GM21447 (cell line): ENCODE results near the gene NEUROG3.
"Not testable (repeated sequence)": the region's sequence is repeated elsewhere in the genome, so short reads cannot be mapped to it uniquely, and the experiment has no call there.

ENCODE experiments used
- ATAC-seq: cut with Tn5 transposase; IDR thresholded peaks from one replicate; pipeline ENCODE4 v1.9.1; 2021; ENCODE audit not compliant: unreplicated experiment

The NEUROG3 gene

DNA sequence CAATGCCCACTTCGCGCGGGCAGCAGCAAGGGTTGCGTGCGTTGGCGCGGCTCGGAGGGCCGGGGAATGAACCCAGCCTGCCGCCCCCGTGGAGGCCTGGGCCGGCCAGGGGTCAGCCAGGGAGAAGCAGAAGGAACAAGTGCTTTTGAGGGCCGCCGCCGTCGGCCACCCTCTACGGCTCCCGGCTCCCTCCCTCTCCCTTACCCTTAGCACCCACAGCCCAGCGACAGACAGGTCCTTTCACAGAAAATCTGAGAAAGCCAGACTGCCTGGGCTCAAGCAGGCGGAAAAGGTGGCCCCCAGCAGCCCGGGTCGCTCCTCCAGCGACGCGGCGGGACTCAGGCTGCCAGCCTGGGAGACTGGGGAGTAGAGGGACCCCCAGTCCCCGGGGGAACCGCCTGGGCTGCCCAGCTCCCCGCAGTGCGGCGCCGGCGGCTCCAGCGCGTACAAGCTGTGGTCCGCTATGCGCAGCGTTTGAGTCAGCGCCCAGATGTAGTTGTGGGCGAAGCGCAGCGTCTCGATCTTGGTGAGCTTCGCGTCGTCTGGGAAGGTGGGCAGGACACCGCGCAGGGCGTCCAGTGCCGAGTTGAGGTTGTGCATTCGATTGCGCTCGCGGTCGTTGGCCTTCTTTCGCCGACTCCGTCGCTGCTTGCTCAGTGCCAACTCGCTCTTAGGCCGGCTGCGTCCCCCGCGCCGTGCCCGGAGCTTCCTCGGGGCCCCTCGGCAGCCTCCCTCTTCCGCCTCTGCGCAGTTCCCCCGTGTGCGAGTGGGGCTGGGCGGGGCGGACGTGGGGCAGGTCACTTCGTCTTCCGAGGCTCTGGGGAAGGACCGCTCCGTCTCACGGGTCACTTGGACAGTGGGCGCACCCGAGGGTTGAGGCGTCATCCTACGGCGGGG is 815 bp downstream of the NEUROG3 start:
- no peak for ATAC-seq

DNA sequence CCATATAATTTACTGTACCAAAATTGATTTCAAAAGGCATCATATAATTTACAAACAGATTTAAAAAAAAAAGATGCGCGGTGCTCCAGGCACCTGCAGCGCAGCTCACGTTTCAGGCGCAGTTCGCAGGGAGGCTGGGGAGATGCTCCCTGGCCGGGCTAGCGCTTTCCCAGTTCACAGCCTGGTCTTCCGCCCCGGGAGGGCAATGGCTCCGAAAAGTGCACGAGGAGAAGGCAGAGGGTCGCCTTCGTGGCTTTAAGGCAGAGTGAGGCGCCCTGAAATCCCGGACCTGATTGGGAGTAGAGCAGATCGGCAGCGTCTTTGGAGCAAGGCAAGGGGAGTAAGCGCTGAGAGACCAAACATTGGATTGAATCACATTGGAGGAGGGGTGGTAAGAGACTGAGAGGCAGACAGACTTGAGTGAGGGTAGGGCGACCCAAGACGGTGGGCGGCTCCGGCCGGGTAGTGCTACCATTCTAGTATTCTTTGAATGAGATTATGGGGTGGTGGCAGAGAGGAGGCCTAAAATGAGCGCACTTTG is 1.5 kb downstream of the NEUROG3 start:
- no peak for ATAC-seq

DNA sequence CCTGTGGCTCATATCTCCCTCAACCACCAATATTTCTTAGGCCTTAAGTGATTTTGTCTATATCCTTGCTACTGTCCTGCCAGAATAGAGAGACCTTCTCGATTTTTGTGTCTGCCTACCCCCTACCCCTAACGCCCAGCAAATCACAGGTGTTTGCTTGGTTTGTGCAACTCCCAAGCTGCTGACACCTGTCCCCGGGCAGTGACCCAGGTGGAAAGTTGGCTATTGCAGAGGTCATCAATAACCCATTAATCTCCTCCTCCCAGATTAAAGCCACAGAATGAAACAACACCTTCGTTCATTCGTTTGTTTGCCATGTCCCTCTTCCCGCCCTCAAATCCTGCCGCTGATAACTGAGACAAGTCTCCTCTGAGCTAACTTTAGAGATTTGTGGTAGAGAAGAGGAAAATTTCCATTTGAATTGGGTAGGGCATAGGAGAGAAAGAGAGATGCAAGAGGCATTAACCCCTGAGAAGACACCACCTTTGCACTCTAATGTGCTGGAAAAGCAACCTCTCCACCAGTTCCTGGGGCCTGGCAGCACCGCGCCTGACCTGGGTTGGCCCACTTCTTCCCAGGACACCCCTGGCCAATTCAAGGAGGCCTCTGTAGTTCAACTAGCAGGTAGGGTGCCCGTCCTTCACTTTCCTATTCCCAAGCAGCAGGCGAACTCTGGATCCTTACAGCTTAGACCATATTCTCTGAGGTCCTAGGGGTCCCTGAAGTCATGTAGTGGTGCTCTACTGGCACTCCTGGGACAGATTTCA is 3.0 kb downstream of the NEUROG3 start:
- no peak for ATAC-seq

DNA sequence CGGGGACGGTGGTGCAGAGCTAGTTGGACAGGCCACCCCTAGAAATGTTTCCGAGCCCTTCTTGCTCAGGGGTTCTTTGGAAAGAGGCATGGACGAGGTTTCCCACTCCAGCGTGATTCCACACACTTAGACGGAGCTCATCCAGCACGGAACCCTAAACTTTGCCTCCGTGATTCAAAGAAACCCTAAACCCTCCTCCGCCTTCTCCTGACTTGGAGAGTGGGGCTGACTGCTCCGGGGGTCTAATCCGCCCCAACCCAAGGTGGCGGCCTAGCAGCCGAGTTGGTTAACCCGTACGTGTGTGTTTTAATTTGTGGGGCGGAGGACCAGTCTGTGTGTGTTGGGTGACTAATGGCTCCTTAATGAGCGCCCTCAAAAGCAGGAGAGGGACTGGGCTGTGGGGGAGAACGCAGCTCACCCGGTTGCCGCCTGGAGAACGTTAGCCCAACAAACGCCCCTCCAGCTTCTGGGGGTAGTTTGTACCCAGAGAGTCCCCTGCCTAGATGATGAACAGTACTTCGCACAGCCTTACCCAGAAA is 3.8 kb downstream of the NEUROG3 start:
- ATAC-seq: no peak

DNA sequence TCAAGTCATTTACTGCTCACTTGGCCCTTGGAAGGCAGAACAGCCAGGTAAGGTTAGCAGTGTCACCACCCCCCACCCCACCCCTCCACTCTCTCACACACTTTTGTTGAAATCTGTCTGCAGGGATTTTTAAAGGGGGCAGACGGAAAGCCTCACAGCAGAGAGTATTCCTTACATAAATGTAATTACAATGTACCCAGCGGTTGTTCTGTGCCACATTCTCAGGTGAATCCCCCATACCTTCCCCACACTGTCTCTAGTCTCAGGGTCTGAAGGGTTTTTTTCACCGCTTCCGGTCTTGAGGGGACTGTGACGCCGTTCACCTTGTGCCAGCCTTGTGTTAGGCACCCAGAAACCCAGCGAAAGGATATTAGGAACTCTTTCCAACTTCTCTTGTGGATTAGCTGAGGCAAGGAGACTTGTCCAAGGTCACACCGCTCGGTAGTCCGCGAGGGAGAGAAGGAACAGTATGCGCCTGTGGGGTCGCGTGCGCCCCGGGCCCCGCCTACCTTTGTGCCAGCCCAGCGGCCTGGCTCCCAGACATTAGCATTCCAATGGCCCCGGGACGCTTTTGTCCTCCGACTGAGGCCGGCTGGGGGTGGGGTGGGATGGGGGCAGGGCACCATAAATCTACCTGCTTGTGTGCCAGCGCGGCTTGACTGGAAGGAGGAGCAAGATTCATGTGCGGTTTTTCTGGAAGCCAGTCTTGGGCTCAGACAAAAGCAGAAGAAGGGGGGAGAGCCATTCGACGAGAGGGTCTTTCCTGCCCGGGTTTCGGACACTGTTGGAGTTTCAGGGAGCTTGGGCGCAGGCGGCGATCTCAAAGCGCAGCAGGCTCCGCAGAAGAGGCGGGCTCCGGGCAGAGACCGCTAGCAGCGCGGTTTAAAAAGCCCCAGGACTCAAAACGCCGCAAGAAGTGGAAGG is 4.5 kb downstream of the NEUROG3 start:
- ATAC-seq: no peak

DNA sequence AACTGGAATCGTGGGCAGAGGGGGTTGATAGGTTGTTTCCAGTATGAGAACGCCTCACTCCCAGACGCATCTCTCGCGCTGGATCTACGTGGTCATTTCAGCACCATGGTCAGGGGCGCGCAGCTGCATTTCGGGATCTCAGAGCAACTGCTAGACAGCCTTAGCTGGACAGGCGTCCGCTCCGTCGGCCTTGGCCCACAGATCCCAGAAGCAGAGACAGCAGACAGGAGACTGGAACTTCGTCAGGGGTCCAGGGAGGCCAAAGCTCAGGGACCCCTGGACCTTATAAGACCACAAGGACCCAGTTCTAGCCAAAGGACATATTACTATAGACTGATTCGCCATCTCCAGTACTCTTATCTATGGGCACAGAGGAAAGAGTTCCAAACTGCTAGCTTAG is 5.3 kb downstream of the NEUROG3 start:
- no peak for ATAC-seq

DNA sequence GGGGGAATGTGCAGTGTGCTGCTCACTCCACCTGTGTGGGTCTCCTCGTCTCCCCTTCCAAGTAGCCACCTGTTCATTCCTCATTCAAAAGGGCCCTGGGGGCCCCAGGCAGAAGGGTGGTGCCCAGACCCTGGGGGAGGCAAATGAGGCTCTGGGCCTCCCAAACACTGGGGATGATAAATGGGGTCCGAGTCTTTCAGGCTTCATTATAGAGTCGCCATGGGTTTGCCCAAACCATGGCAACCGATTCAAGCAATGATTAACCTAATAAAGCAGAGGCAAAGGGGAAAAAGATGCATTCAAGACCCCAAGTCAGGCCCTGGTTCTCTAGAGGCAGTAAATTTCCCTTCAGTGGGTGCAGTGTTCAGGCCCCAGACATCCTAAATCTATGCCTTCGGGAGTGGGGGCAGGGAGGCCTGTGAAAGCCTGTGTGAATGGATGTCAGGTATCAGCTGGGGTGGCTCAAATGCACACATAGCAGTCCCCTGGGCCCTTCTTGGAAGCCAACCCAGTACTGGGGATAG is 10.4 kb downstream of the NEUROG3 start:
- no peak for ATAC-seq

DNA sequence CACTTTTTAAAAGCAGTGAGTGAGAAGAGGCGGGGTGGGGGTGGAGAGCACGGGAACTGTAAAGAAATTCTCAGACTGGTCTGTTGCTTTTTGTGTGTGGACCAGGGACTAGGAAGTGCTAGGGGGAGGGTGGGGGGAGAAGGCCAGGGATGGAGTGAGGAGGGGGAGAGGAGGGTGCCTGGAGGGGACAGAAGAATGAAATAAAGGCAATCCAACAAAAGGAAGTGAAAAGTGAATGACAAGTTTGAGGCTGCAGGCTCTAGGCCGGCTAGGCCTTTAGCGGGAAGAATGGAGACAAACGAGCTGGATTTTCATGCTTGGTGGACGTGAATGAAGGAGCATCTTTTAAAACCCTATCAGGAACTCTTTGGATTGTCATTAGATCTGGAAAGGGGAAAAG is 13.7 kb downstream of the NEUROG3 start:
- no peak for ATAC-seq

DNA sequence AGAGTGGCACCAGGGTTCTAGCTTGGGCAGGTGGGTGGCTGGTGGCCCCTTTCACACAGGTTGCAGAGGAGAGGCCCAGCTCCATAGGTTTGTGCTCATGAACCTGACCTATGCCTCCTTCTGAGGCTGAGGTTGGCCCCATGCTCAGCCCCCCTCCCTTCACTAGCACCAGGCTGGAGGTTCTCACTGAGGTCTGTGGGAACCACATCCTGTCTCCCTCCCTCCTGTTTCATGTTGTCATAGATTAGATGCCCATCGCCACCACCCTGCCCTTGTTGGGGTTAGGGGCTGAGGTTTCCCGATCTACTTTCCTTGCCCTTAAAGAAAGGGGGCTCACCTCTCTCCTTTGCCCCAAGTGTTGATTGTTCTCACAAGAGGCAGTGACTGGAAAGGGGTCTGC is 14.7 kb downstream of the NEUROG3 start:
- no peak for ATAC-seq

DNA sequence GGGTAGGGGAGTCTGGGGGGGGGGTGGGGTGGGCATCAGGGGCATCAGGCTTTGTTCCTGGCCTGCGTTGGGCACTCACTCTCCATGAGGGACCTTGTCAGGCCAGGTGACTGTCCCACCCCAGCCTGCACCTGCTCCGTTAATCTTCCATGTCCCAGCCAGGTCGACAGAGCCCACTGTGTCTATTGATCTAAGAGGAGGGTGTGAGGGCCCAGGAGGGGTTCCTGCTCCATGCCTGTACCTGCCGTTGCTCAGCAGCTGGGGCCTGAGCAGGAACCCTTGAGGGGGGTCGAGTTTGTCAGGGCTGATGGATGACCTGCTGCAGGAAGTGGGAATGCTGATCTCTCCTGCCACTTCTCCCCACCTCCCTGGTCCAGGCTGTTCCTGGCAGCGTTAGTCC is 18.6 kb downstream of the NEUROG3 start:
- ATAC-seq: no peak

DNA sequence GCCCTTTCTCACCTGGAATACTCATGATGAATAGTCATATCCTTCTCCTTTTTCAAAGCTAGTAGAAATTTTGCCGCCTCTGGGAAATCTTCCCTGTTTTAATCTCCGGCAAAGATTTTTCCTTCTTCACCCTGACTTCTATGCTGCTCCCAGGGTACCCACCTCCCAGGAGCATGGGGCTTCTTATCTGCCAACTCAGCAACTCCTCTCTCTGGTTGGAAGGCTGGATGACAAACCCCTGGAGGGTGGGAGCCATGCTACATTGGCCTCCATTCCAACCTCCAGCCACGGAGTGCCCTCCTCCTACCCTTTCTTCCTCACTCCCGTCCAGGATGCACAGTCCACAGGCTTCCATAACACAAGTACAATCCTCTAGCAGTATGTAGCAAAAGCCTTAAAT is 19.9 kb downstream of the NEUROG3 start:
- no peak for ATAC-seq

DNA sequence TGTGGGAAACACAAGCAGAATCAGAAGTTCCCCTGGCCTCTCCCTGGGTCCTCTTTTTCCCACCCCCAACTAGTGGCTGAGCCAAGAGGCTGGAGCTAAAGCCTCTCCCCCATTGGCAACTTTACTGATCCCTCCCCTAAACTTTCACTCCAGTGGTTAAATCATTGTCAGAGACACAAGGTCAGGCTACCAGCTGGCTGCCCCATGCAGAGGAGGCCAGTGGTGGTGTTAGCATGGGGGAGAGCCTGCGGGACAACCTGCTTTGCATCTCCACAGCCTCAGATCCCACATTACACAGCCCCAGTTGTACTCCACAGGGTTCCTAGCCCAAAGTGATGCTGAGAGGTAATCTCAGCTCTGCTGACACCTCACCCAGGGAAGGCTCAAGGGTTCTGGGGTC is 21.0 kb downstream of the NEUROG3 start:
- no peak for ATAC-seq

DNA sequence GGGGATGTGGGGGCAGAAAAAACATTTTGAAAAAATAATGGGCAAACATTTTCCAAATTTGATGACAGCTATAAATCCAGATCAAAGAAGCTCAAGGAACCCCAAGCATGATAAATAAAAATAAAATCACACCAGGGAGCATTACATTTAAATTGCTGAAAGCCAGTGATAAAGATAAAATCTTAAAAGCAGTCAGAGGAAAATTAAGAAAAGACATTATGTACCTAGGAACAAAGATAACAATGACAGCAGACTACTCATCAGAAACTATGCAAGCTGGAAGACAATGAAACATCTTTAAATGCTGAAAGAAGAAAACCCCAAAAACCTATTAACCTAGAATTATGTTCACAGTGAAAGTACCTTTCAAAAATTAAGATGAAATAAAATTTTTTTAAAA is 23.3 kb downstream of the NEUROG3 start:
- ATAC-seq: no peak

DNA sequence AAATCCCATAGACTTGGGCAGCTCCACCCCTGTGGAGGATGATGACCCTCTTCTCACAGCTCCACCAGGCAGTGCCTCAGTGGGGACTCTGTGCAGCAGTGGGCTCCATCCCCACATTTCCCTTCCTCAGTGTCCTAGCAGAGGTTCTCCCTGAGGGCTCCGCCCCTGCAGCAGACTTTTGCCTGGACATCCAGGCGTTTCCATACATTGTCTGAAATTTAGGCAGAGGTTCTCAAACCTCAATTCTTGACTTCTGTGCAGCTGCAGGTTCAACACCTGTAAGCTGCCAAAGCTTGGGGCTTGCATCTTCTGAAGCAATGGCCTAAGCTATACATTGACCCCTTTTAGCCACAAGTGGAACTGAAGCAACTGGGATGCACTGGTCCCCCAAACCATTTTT is 31.8 kb downstream of the NEUROG3 start:
- no peak for ATAC-seq

DNA sequence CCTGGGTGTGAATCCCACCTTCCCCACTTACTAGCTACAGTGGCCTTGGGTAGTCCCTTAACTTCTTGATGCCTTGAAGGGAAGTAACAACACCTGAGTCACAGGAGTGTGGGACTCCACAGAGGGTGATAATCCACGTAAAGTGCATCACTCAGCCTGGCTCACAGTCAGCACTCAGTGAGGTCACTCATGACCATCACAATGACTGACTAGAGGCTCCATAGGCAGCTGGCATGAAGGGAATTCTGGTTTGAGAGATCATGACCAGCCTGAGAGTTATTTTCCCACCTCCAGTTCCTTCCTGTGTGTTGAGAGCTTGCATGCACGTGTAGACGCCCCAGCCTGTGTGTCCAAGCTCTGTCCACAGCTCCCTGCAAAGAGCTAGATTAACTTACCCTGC is 34.8 kb downstream of the NEUROG3 start:
- ATAC-seq: no peak

DNA sequence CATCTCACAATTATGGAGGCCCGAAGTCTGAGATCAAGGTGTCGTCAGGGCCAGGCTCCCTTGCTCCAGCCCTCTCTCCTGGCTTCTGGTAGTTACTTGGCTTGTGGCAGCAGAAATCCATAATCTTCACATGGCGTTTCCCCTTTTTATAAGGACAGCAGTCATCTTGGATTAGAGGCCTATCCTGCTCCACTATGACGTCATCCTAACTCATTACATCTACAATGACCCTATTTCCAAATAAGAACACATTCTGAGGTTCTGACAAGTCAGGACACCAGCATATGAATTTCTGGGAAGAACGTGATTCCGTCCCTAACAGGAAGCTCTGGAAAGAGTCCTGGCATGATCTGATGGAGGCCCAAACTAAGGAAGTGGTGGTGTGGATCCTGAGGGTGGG is 35.8 kb downstream of the NEUROG3 start:
- no peak for ATAC-seq

DNA sequence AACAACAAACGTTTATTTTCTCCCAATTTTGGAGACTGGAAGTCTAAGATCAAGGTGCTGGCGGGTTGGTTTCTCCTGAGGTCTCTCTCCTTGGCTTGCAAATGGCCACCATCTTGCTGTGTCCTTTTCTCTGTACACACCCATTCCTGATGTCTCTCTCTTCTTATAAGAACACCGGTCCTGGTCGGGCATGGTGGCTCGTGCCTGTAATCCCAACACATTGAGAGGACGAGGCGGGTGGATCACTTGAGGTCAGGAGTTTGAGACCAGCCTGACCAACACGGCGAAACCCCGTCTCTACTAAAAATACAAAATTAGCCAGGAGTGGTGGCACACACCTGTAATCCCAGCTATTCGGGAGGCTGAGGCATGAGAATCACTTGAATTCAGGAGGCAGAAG is 36.7 kb downstream of the NEUROG3 start:
- ATAC-seq: not testable (repeated sequence)

DNA sequence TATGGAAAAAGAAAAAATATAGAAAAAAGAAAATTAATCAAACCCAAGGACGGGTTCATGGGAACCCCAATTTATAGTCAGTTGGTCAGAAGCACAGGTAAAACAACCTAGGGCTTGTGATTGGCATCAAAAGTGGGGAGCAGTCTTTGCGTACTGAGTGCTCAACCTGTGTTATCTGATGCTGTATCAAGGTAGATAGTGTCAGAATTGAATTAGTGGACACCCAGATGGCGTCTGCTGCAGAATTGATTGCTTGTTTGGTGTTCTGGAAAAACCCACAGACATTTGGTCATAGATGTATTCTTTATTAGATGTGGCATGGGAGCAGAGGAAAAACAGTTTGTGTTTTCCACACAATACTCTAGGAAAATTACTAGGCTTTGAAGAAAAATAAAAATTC is 39.6 kb downstream of the NEUROG3 start:
- ATAC-seq: no peak

DNA sequence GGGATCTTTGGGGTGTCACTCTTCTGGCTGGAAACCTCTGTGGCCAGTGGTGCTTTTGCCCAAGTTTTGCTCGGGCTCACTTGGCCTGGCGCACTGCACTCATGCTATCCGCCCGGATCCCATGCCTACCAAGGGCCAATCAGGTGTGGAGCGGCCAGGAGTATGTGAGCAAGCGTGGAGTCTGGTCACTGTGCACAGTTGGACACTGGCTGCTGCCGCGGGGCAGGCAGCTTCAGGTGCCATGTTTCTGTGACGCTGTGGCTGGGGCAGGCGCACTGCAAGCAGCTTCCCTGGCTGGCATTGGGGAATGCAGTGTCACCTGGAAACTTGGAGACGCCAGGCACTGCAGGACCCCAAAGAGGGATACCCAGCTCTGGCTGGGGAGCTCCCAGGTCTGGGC is 45.3 kb downstream of the NEUROG3 start:
- no peak for ATAC-seq
